Endodermal cell (in vitro differentiated cells): ENCODE data around the gene TBC1D23. TPM values are rescaled to one million over a fixed set of nuclear protein-coding genes. Genes with fewer than 3 reads are reported as not detected.
"Not testable (repeated sequence)": the region's sequence is repeated elsewhere in the genome, so short reads cannot be mapped to it uniquely, and the experiment has no call there.

Source experiments
- DNase-seq: peaks from one replicate; pipeline ENCODE4 v3.0.0-alpha.2; 2017
- H3K27ac ChIP-seq: 2 replicates; pipeline ENCODE4 v1.5.1; 2013; ENCODE audit warnings: mild to moderate bottlenecking, low read depth, low read length, moderate library complexity
- H3K27me3 ChIP-seq: 2 replicates; pipeline ENCODE4 v1.6.1; 2013; ENCODE audit warnings: mild to moderate bottlenecking, low read length, moderate library complexity; ENCODE audit not compliant: insufficient read depth, control insufficient read depth, poor library complexity, severe bottlenecking
- H3K36me3 ChIP-seq: 2 replicates; pipeline ENCODE4 v1.7.0; 2013; ENCODE audit warnings: mild to moderate bottlenecking, low read length, moderate library complexity; ENCODE audit not compliant: control insufficient read depth, insufficient read depth
- H3K4me1 ChIP-seq: one replicate; pipeline ENCODE4 v1.7.0; 2013; ENCODE audit warnings: low read length; ENCODE audit not compliant: control insufficient read depth, insufficient read depth
- H3K4me3 ChIP-seq: 2 replicates; pipeline ENCODE4 v1.5.1; 2013; ENCODE audit warnings: mild to moderate bottlenecking, low read length, moderate library complexity
- H3K9ac ChIP-seq: 2 replicates; pipeline ENCODE4 v1.6.1; 2013; ENCODE audit warnings: mild to moderate bottlenecking, low read length, moderate library complexity; ENCODE audit not compliant: poor library complexity, severe bottlenecking; ENCODE audit errors: extremely low read depth
- H3K9me3 ChIP-seq: 2 replicates; pipeline ENCODE4 v1.6.1; 2013; ENCODE audit warnings: mild to moderate bottlenecking, low read length, moderate library complexity; ENCODE audit not compliant: control insufficient read depth
- H3K27ac Mint-ChIP-seq: 2 replicates; pipeline ENCODE4 v1.8.0; 2020; ENCODE audit warnings: mixed read lengths
- H3K27me3 Mint-ChIP-seq: 2 replicates; pipeline ENCODE4 v1.8.0; 2021; ENCODE audit warnings: mild to moderate bottlenecking, mixed read lengths; ENCODE audit not compliant: insufficient read depth
- H3K36me3 Mint-ChIP-seq: 2 replicates; pipeline ENCODE4 v1.8.0; 2020; ENCODE audit warnings: low read depth, mixed read lengths
- H3K4me1 Mint-ChIP-seq: 2 replicates; pipeline ENCODE4 v1.8.0; 2020; ENCODE audit warnings: mixed read lengths
- H3K4me3 Mint-ChIP-seq: 2 replicates; pipeline ENCODE4 v1.8.0; 2020; ENCODE audit warnings: mild to moderate bottlenecking, moderate library complexity, mixed read lengths
- H3K9me3 Mint-ChIP-seq: 2 replicates; pipeline ENCODE4 v1.8.0; 2020; ENCODE audit warnings: mild to moderate bottlenecking, mixed read lengths
- CTCF ChIP-seq: fragments of 200-600 bp; sonication (generic); conservative IDR thresholded peaks from 2 replicates; pipeline ENCODE4 v1.5.0; 2021; ENCODE audit warnings: antibody characterized with exemption, mild to moderate bottlenecking
- WGBS, 2 experiments: methylation state at CpG; one replicate each; pipeline versions ENCODE4 v1.1.5 to v1.1.7; 2013; ENCODE audit warnings: missing lambda C conversion rate in 2 of 2, mixed read lengths in 1 of 2; ENCODE audit not compliant: insufficient coverage in 1 of 2, insufficient read length in 1 of 2; 5-methylcytosine and 5-hydroxymethylcytosine counted together
- total RNA-seq, 2 donors: library from RNA; stranded (reverse); fragmentation: NEBNext Ultra II Directional in 1 of 2; extraction: Animal tissue kit (Norgen Biotek cat#: 25700) in 1 of 2; gene quantifications; 2 replicates in 1 of 2; 3 replicates in 1 of 2; pipeline ENCODE4 v1.2.1, GENCODE V29; 2021

TBC1D23 gene
- total RNA-seq, 2 donors from 2014 or later: 30.9 to 32.0 TPM

DNA sequence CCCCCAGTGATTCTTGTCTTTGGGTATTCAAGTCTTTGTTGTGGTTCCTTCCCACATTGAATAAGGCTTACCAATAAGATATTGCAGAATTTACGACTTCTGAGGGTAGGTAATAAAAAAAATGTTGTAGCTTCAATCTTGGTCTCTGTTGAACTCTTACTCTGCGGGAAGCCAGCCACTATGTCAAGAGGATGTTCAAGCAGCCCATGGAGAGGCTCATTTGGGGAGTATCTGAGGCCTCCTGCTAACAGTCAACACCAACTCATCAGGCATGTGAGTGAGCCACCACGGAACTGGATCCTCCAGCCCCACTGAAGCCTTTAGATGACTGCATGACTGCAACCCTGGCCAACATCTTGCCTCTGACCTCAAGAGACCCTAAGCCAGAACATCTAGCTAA, 3.2 kb upstream of the TBC1D23 start:
- H3K27me3 Mint-ChIP-seq: no peaks in the 10 kb centered on the region
- H3K36me3 Mint-ChIP-seq: no peaks in the 10 kb centered on the region
- H3K27ac ChIP-seq: no peak overlapping the region
- H3K9me3 ChIP-seq: no peaks in the 10 kb centered on the region
- peaks cover 19% of the 10 kb centered on the region for H3K4me1 Mint-ChIP-seq
- peaks cover 3% of the 10 kb centered on the region for H3K4me1 ChIP-seq
- H3K36me3 ChIP-seq: no peaks in the 10 kb centered on the region
- no peaks in the 10 kb centered on the region for H3K9me3 Mint-ChIP-seq
- no peak overlapping the region for H3K9ac ChIP-seq
- H3K4me3 ChIP-seq: no peak overlapping the region
- H3K4me3 Mint-ChIP-seq: no peak overlapping the region
- WGBS, 2 experiments: 70 to 81% methylated on average over 2 to 3 of the region's 3 CpGs
- no peaks in the 10 kb centered on the region for H3K27me3 ChIP-seq
- TF ChIP-seq CTCF: no peak
- DNase-seq: no peak
- H3K27ac Mint-ChIP-seq: no peak overlapping the region

- Mint-ChIP-seq H3K9me3 (no peaks in the 10 kb centered on the region), H3K4me1 (peaks cover 42% of the 10 kb centered on the region), H3K27me3 (no peaks in the 10 kb centered on the region), H3K36me3 (no peaks in the 10 kb centered on the region), H3K4me3 (peak overlapping the region; percentile 91), H3K27ac (peak overlapping the region; percentile 97)
- Histone ChIP-seq H3K4me3 (peak overlapping the region; percentile 98), H3K36me3 (no peaks in the 10 kb centered on the region), H3K4me1 (peaks cover 5% of the 10 kb centered on the region), H3K27ac (no peak overlapping the region), H3K9me3 (no peaks in the 10 kb centered on the region), H3K9ac (no peak overlapping the region), H3K27me3 (no peaks in the 10 kb centered on the region)
- 33 to 54% methylated on average over 12 to 18 of the region's 18 CpGs for WGBS, 2 experiments
- peak; percentile 69 for DNase-seq
- peak; percentile 61 for TF ChIP-seq CTCF
Measured at GRCh38 chr3:100260081-100260684, 609 bp upstream of the TBC1D23 start.

GRCh38 chr3:100261485-100261903, 702 bp downstream of the TBC1D23 start:
- Mint-ChIP-seq H3K27me3 (no peaks in the 10 kb centered on the region), H3K27ac (peak overlapping the region; percentile 97), H3K9me3 (no peaks in the 10 kb centered on the region), H3K4me1 (peaks cover 42% of the 10 kb centered on the region), H3K36me3 (no peaks in the 10 kb centered on the region), H3K4me3 (peak overlapping the region; percentile 91)
- 4 to 5% methylated on average over 8 to 11 of the region's 11 CpGs for WGBS, 2 experiments
- peaks cover 6% of the 10 kb centered on the region for H3K4me1 ChIP-seq
- H3K4me3 ChIP-seq: peak overlapping the region; percentile 98
- H3K27ac ChIP-seq: peak overlapping the region; percentile 79
- H3K27me3 ChIP-seq: no peaks in the 10 kb centered on the region
- no peaks in the 10 kb centered on the region for H3K9me3 ChIP-seq
- DNase-seq: no peak
- no peak for TF ChIP-seq CTCF
- H3K36me3 ChIP-seq: no peaks in the 10 kb centered on the region
- peak overlapping the region; percentile 88 for H3K9ac ChIP-seq

GRCh38 chr3:100262925-100263324, 2.1 kb downstream of the TBC1D23 start:
- Mint-ChIP-seq H3K27ac (peak overlapping the region; percentile 22), H3K4me3 (peak overlapping the region; percentile 91), H3K4me1 (peaks cover 34% of the 10 kb centered on the region)
- H3K27me3 ChIP-seq, H3K9ac ChIP-seq, H3K4me1 ChIP-seq, H3K36me3 ChIP-seq, H3K9me3 Mint-ChIP-seq, H3K9me3 ChIP-seq, H3K27me3 Mint-ChIP-seq, H3K36me3 Mint-ChIP-seq, H3K27ac ChIP-seq: not testable (repeated sequence)
- DNase-seq: peak; percentile 62
- 27 to 100% methylated on average over 1 to 11 of the region's 11 CpGs for WGBS, 2 experiments
- peak overlapping the region; percentile 98 for H3K4me3 ChIP-seq
